Stomach (tissue), 9 donors: ENCODE results near the gene CELF4. TPM values are rescaled to one million over a fixed set of nuclear protein-coding genes. Genes with fewer than 3 reads are reported as not detected.

Experiments
- DNase-seq, 2 donors: peaks; one replicate each; pipeline versions ENCODE4 v3.0.0 to v3.0.0-alpha.2; 2013 to 2019
- H3K27ac ChIP-seq, 5 donors: fragments of 200-600 bp in 4 of 5; sonication (generic) in 4 of 5; one replicate each; pipeline ENCODE4 v1.5.1; 2013 to 2019; ENCODE audit warnings: mild to moderate bottlenecking in 1 of 5, moderate library complexity in 1 of 5
- H3K27me3 ChIP-seq, 3 donors: fragments of 200-600 bp; sonication (generic); one replicate each; pipeline ENCODE4 v1.5.1; 2017 to 2019; ENCODE audit warnings: mixed run types in 1 of 3
- H3K36me3 ChIP-seq, 4 donors: fragments of 200-600 bp; sonication (generic); 1 replicate in 3 of 4; 2 replicates in 1 of 4; pipeline ENCODE4 v1.5.1; 2016 to 2019
- H3K4me1 ChIP-seq, 4 donors: fragments of 200-600 bp; sonication (generic); one replicate each; pipeline ENCODE4 v1.5.1; 2016 to 2019
- H3K4me3 ChIP-seq, 4 donors: fragments of 200-600 bp; sonication (generic) in 3 of 4; one replicate each; pipeline ENCODE4 v1.5.1; 2016 to 2019; ENCODE audit warnings: mild to moderate bottlenecking in 1 of 4
- H3K9me3 ChIP-seq, 4 donors: fragments of 200-600 bp; sonication (generic); one replicate each; pipeline ENCODE4 v1.5.1; 2016 to 2019
- EP300 ChIP-seq: sonication (generic); formaldehyde crosslinking; IDR thresholded peaks from one replicate; pipeline ENCODE4 v1.6.1; 2017; ENCODE audit warnings: antibody characterized with exemption
- POLR2A ChIP-seq, 4 donors: fragments of 450-650 bp; IDR thresholded peaks; one replicate each; pipeline ENCODE4 v1.6.1; 2016; ENCODE audit warnings: antibody characterized with exemption in 4 of 4, control low read depth in 2 of 4, mild to moderate bottlenecking in 1 of 4, moderate library complexity in 1 of 4
- POLR2AphosphoS5 ChIP-seq, 3 donors: sonication (generic); formaldehyde crosslinking; IDR thresholded peaks; one replicate each; pipeline ENCODE4 v1.6.1; 2016; ENCODE audit warnings: antibody characterized with exemption in 3 of 3
- WGBS, 5 donors: extraction: QIAGEN DNeasy Blood & Tissue Kit in 3 of 5; methylation state at CpG; one replicate each; pipeline versions ENCODE4 v1.1.5 to v1.1.7; 2013 to 2018; 5-methylcytosine and 5-hydroxymethylcytosine counted together
- intact Hi-C: fragments of 100-400 bp; cut with DNase I; formaldehyde crosslinking; loops from one replicate; pipeline ENCODE4 v1.15.1; 2023; ENCODE audit warnings: low total_unique reads
- polyA plus RNA-seq, 3 donors: library from polyadenylated mRNA; stranded (reverse); fragments of 200-250 nt; gene quantifications; one replicate each; pipeline ENCODE4 v1.2.3, GENCODE V29; 2013
- total RNA-seq, 5 donors: library from RNA; depleted of rRNA; stranded (reverse); fragments of >200 nt; gene quantifications; one replicate each; pipeline versions ENCODE4 v1.1.0 to v1.2.3, GENCODE V29; 2014 to 2016
- TF ChIP-seq, protein P1 (sequence below), 7 experiments: fragments of 450-650 bp in 4 of 7; fragments of 200-600 bp in 3 of 7; sonication (generic) in 3 of 7; IDR thresholded peaks; one replicate each; pipeline ENCODE4 v1.5.1; 2016 to 2019; ENCODE audit warnings: antibody characterized with exemption in 7 of 7, control low read depth in 2 of 7, mild to moderate bottlenecking in 1 of 7
- donor health status: healthy with polysubstance abuse.
- donor health status: Bipolar disorder and iron deficiency.
- donor health status: healthy.

CELF4 gene
- total and polyA plus RNA-seq, 8 donors: 0.93 to 2.4 (median 1.8) TPM; not detected in 2

DNA sequence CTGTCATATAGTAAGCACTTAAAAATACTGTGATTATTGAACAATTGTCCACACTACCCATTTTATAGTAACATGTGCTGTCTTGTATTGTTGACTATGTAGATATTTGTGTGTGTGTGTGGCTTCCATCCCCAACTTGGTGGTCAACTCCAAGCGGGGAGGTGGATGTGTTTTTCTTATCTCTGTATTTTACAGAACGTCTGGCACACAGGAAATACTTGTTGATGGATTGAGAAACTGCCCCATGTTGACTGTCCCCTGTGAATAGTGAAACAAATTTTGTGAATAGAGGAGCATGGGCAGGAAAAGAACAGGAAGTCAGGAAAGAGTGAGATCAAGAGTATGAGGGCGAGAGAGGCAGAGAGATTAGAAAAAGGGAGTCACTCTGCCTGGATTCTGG lies 83.6 kb downstream of the CELF4 start:
- no peak for DNase-seq
- TF ChIP-seq POLR2AphosphoS5 (IDR thresholded peaks at IDR 0.05) (no peak), POLR2A (IDR thresholded peaks at IDR 0.05) (no peak), EP300 (no peak)
- TF ChIP-seq, protein P1, sequence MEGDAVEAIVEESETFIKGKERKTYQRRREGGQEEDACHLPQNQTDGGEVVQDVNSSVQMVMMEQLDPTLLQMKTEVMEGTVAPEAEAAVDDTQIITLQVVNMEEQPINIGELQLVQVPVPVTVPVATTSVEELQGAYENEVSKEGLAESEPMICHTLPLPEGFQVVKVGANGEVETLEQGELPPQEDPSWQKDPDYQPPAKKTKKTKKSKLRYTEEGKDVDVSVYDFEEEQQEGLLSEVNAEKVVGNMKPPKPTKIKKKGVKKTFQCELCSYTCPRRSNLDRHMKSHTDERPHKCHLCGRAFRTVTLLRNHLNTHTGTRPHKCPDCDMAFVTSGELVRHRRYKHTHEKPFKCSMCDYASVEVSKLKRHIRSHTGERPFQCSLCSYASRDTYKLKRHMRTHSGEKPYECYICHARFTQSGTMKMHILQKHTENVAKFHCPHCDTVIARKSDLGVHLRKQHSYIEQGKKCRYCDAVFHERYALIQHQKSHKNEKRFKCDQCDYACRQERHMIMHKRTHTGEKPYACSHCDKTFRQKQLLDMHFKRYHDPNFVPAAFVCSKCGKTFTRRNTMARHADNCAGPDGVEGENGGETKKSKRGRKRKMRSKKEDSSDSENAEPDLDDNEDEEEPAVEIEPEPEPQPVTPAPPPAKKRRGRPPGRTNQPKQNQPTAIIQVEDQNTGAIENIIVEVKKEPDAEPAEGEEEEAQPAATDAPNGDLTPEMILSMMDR (IDR thresholded peaks at IDR 0.05): no peak
- H3K27ac ChIP-seq: no peak overlapping the region
- H3K9me3 ChIP-seq: no peaks in the 10 kb centered on the region
- H3K4me1 ChIP-seq: peaks cover 0 to 13% (median 3%) of the 10 kb centered on the region in 4 donors
- no peaks in the 10 kb centered on the region for H3K36me3 ChIP-seq
- 23 to 42% (median 35%) methylated on average over 3 of the region's 3 CpGs for WGBS, 5 donors
- intact Hi-C loops: no loop called here
- H3K4me3 ChIP-seq: no peak overlapping the region
- peaks cover 11 to 84% (median 40%) of the 10 kb centered on the region in 3 donors for H3K27me3 ChIP-seq

DNA sequence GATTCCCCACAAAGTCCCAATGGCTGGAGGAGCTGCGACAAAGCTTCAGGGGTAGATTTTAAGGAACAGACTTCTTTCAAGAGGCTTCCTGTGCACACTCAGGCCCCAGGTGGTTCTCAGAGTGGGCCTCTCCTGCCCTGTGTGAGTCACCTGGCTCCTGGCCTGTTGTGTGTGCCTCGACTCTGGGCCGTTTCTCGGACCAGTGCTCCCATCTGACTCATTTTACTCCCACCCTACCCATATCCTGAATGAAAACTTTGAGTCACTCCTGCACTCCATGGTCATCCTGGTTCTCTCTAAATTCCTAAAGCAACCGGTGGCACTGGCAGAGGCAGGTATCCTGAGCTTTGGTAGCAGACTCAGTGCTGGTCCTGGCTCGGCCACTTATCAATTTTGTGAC lies 84.1 kb downstream of the CELF4 start:
- Histone ChIP-seq H3K36me3 (no peaks in the 10 kb centered on the region), H3K9me3 (no peaks in the 10 kb centered on the region), H3K27me3 (peaks cover 10 to 84% (median 35%) of the 10 kb centered on the region in 3 donors), H3K27ac (no peak overlapping the region), H3K4me1 (peaks cover 0 to 13% (median 3%) of the 10 kb centered on the region in 4 donors), H3K4me3 (no peak overlapping the region)
- WGBS, 5 donors: 56 to 67% (median 60%) methylated on average over 6 of the region's 6 CpGs
- no peak for TF ChIP-seq POLR2AphosphoS5 (IDR thresholded peaks at IDR 0.05)
- no peak for TF ChIP-seq POLR2A (IDR thresholded peaks at IDR 0.05)
- TF ChIP-seq, protein P1 (IDR thresholded peaks at IDR 0.05): no peak
- TF ChIP-seq EP300: no peak
- DNase-seq: no peak
- intact Hi-C loops: no loop called here

DNA sequence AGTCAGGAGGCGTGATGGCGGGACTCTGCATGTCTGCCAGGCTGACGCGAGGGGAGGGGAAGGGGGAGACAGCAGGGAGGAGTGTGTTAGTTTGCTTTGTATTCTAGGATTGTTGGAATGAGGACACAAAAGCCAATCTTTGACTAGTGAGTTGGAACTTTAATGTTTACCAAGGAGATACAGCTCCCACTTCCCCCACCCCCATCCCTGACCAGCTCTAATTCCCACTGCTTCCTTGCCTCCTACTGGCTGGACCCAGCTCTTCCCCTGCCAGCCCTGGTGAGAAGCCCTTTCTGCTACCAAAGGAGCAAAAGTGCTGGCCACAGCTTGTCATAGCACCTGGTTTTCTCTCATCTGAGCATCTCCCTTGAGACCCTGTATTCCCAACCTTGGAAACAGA lies 84.5 kb downstream of the CELF4 start:
- no peaks in the 10 kb centered on the region for H3K9me3 ChIP-seq
- TF ChIP-seq POLR2AphosphoS5 (IDR thresholded peaks at IDR 0.05): no peak
- no peak for TF ChIP-seq EP300
- TF ChIP-seq, protein P1 (IDR thresholded peaks at IDR 0.05): no peak
- TF ChIP-seq POLR2A (IDR thresholded peaks at IDR 0.05): no peak
- peaks cover 6 to 84% (median 31%) of the 10 kb centered on the region in 3 donors for H3K27me3 ChIP-seq
- 15 to 49% (median 32%) methylated on average over 4 of the region's 4 CpGs for WGBS, 5 donors
- intact Hi-C loops: no loop called here
- no peak overlapping the region for H3K27ac ChIP-seq
- no peaks in the 10 kb centered on the region for H3K36me3 ChIP-seq
- no peak overlapping the region for H3K4me3 ChIP-seq
- peaks cover 0 to 13% (median 3%) of the 10 kb centered on the region in 4 donors for H3K4me1 ChIP-seq
- DNase-seq: no peak

DNA sequence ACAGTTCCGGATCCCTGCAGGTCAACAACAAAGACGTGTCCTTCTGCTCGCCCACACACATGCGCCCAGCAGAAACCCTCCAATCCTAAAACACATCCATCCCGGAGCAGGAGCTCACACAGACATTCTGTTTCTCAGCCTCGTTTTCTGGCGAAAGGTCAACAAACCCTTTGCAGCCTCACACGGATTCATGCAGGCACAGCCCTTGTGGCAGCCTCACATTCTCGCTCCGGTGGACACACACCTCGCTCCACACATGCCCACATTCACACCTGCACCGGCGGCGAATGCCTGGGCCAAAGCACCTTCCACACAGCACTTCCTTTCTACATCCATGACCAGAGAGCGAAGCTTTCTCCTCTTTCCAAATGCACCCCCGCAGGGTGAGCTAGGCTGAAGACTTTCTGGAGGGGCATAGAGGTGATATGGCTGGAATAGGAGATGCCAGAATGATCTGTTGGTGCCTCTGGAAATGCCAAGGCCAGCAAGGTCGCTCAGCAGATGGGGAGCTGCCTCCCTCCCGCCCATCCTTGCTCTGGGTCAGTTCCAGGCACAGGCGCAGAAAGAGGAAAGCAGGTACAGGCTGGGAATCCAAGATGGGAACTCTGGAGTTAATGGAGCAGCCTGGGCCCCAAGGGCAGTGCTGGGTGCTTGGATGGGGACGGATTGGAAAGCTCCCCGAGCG lies 88.8 kb downstream of the CELF4 start:
- Histone ChIP-seq H3K4me3 (no peak overlapping the region), H3K27me3 (peaks cover 0 to 54% (median 5%) of the 10 kb centered on the region in 3 donors), H3K4me1 (no peaks in the 10 kb centered on the region), H3K9me3 (no peaks in the 10 kb centered on the region), H3K27ac (no peak overlapping the region), H3K36me3 (no peaks in the 10 kb centered on the region)
- TF ChIP-seq, protein P1 (IDR thresholded peaks at IDR 0.05): no peak
- TF ChIP-seq POLR2A (IDR thresholded peaks at IDR 0.05): no peak
- TF ChIP-seq EP300: no peak
- no peak for TF ChIP-seq POLR2AphosphoS5 (IDR thresholded peaks at IDR 0.05)
- 54 to 66% (median 55%) methylated on average over 22 of the region's 22 CpGs for WGBS, 5 donors
- DNase-seq: no peak
- intact Hi-C loops: no loop called here
